CD4-positive, alpha-beta T cell treated with Interleukin-6 for 4 hours (primary cell): ENCODE data around the gene HDAC7.
"Not testable (repeated sequence)": the region's sequence is repeated elsewhere in the genome, so short reads cannot be mapped to it uniquely, and the experiment has no call there.

Source experiments
- DNase-seq: peaks from one replicate; pipeline ENCODE4 v3.0.0-alpha.2; 2020; ENCODE audit warnings: mixed read lengths

The HDAC7 gene

DNA sequence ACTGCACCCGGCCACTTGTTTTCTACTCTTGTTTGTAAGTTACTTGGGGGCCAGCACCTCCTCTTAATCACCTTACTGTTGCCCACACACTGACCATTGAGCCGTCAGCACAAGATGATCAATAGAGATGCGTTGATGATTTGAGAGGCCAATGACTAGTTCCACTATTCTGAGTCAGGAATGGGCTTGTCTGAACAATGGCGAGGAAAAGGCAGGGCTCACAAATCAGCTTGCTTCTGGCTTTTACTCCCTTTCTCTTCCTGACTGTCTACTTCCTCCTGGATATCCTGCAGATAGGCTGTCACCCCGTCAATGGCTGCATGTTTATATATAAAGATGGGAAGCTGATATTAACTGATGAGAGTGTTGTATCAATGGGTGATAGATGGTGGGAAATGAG, 29.1 kb upstream of the HDAC7 start:
- no peak for DNase-seq

DNA sequence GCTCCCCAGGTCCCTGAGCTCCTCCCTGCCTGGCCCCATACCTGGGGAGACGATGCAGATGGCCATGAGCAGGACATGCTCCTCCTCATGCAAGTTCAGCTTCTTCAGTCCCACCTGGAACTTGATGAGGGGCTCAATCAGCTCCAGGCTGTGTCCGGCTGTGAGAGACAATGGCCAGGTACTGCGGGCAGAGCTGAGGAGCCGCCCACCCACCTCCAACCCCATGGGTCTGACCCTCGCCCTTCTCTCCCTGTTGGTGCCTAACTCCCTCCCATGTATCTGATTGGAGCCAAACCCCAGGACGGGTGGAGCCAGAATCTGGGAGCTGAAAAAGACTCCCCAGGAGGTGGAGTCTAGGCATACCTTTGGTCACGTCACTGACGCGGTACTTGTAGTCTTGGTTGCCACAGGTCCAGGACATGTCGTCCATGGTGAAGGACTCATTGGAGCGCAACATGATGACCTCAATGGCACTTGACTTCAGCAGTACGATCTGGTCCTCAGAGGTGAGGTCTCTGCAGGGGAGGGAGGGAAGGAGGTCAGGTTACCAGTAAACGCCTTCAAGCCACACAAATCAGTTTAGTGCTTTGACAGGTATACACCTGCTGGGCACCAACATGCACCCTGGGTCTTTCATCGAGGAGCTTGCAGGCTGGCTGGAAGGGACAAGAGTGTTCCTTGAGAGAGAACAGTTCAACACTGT, 26.7 kb upstream of the HDAC7 start:
- no peak for DNase-seq

GRCh38 chr12:47845081-47845480, 25.4 kb upstream of the HDAC7 start:
- DNase-seq, result no peak

GRCh38 chr12:47844264-47845019, 24.7 kb upstream of the HDAC7 start:
- no peak for DNase-seq

DNA sequence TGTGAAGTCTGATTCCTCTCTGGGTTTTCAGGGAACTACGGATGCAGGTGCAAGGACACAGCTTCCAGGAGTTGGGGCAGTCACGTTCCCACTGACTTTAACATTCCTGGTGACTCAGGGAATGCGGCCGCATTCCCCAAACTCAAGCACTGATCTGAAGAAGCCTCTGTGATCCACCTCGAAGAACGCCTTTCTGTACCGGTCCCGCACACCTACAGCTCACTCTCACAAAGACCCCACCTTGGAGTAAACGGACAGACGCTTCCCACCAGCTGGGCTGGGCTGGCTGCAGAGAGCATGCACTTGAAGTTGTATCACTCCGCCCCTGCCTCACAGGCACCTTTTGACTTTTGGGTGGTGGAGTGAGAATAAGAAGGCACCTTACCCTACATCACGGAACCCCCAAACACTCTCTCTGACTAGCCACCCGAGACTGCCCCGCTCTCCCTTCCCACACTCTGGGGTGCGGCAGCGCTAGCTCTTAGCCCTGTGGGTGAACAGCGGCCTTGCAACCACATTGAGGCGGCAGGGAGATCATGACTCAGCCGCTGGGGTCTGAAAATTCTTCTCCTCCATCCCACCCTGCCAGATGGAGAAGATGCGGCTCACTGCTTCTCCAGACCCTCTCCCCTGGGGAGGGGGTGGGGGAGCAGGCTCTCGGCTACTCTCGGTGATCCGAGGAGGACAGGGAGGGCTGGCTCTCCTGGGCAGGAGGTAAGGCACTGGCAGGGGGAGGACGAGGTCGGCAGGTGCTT, 23.7 kb upstream of the HDAC7 start:
- no peak for DNase-seq

DNA sequence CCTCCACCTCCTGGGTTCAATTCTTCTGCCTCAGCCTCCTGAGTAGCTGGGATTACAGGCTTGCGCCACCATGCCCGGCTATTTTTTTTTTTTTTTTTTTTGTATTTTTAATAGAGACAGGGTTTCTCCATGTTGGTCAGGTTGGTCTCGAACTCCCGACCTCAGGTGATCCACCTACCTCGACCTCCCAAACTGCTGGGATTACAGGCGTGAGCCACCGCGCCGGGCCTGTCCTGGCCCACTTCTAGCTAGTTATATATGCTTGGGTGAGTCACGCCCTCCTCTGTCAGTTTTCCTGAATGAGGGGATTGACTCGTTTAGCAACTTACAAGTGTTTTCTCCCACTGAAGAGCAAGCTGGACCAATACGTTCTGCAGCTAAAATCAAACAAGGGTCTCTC, 22.8 kb upstream of the HDAC7 start:
- not testable (repeated sequence) for DNase-seq

- no peak for DNase-seq
Observed at GRCh38 chr12:47841910-47842309, 22.2 kb upstream of the HDAC7 start.

- DNase-seq, result no peak
Observed at GRCh38 chr12:47841501-47841900, 21.8 kb upstream of the HDAC7 start.

DNA sequence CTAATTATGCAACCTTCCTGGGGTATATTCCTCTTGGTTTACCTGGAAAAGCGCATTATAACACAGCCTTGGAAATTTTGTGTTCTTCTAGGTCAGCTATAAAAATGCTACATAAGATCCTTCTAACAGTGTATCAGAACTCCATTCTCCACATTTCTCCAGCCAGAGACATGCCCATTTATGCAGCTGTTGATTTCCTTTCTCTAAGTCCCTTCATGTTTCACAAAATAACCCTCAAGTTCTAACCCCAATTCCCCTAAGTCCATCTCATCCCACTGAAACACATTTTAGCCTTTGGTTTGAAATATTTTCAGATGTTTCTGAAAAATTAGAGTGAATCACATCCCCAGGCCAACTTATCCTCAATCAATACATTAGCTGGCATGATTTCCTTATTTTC, 20.9 kb upstream of the HDAC7 start:
- DNase-seq, result no peak

DNA sequence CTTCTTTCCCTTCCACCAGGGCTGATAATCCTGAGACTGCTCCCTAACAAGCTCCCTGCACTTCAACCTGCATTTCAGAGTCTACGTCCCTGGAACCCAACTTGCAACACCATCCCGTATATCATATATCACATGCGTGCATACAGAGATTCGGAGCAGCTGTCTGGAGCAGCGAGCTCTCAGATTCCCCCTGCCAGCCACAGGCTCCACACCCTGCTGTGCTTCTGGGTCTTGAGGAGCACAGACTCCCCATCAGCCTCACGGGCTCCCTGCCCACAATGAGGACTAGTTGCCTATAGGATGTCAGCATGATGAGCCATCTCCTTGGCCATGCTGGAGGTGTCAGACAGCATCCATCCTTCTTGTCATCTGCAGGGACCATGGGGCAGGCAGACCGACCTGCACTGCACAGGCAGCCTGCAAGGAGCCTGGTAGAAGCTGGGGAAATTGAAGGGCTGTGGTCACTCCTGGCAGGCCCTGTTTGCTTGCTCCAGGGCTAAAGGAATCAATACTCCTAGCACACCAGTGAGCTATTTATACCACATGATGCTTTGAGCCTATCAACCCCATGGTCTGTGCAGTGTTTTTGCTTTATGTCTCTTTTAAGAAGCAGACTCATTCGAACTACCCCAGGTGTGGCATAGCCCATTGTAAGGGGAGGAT, 19.6 kb upstream of the HDAC7 start:
- DNase-seq, result no peak

DNA sequence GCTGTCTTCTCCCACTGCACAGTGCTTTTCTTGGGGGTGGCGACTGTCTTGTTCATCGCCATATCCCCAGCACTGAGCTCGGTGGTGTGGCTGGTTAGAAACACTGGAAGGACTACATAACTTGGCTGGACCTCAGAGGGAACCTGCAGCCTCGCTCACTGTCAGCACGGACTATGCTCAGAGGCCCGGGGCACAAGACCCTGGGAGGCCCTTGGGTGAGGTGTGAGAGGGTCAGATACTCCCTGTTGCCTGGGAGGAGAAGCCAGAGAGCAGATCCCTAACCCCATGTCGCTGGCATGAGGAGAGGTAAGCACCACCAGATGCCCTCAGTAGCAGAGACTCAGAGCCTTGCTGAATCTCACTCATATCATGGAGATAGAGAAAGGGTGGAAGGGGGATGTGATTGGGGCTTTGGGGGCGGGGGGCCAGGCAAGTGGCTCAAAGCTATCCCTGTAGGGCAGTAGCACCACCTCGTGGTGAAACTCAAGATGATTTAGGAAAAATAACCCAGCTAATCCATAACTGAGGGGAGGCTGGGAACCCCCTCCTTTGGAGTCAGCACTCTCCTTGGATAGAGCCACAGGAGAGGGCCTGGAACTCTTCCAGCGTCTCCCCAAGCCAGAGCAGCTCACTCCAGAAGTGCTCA, 18.7 kb upstream of the HDAC7 start:
- peak; percentile 66 for DNase-seq

DNA sequence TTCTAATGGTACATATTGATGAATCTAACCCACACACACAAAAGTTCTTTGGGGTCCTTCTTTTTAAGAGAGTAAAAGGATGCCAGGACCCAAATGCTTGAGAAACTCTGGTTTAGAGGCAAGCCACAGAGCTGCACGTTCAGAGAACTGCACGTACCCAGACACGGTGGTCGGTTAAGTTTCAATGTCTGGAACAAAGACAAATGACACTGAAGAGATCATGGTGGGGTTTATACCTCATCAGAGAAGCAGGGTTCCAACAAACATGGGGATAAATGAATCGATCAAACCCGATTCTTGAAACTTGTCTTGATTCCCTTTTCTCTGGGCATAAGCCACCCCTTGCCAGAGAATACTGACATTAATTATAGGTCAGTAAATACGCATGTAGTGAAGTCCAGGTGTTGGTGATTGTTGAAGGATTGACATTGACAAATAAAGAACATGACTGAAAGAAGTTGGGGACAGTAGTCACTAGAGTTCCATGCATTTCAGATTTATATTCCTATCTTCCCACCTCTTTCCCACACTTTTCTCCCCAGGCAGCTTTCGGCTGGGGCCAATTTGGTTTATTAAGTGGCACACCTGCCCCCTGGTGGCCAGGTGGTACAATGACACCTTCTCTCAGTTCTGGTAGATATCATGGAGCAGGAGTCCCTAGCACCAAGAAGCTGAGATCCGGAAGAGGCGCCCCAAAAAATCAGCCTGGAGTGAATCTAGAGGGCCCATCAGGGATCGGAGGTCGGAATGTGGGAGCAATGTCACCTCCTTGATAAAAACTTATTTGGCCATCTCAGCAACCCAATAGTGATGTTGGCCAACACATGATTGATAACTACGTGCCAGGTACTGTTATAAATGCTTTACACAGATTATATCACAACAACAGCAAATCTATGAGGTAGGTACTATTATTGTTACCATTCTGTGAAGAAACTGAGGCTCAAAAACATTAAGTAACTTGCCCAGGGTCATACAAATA, 17.8 kb upstream of the HDAC7 start:
- peak; percentile 82 for DNase-seq

DNA sequence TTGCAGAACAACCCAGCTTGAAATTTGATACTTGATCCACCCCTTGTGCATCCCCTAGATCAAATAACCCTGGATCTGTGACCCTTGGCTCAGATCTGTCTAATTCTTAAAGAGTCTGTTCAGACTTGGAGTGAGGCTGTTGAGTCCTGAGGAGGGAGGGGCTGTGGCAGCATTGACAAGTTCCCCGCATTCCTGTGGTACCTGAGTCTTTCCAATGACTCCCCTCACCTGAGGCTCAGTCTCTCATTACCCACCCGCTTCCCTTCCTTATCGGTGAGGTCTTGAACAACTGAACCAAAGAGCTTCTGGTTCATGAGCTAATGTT, 16.1 kb upstream of the HDAC7 start:
- DNase-seq, result no peak

GRCh38 chr12:47835006-47835830, 15.5 kb upstream of the HDAC7 start:
- DNase-seq, result no peak

- no peak for DNase-seq
Observed at GRCh38 chr12:47834199-47834903, 14.6 kb upstream of the HDAC7 start.

- no peak for DNase-seq
Observed at GRCh38 chr12:47833591-47834012, 13.9 kb upstream of the HDAC7 start.

GRCh38 chr12:47832263-47832933, 12.7 kb upstream of the HDAC7 start:
- peak; percentile 49 for DNase-seq

GRCh38 chr12:47829584-47829983, 9.9 kb upstream of the HDAC7 start:
- no peak for DNase-seq

DNA sequence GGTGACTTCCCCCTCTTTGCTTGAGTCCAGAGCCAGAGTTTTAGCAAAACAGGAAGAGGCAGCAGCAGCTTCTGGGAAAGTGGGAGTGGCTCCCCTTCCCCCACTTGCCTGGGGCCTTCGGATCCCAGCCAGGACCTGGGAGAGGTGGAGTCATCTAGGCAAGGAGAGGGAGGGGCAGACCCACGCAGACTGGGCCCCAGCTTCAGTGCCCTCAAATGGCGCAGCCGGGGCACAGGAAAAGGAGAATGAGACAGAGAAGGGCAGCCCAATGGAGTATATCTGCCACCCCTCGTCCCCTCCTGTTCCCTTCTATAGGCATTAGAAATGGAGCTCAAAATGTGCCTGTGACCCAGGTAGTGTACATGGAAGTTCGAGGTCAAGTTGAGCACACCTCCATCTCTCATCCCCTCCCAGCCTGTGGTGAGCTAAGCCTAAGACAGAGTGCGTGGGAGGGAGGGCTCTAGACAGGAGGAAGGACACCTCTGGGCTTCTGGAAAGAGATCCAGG, 9.3 kb upstream of the HDAC7 start:
- peak; percentile 32 for DNase-seq
